ENCODE data around the gene CYP24A1. TPM values are rescaled to one million over a fixed set of nuclear protein-coding genes. Genes with fewer than 3 reads are reported as not detected.

The CYP24A1 gene
- total RNA-seq, 1 donor from 2014 or later = not detected

DNA sequence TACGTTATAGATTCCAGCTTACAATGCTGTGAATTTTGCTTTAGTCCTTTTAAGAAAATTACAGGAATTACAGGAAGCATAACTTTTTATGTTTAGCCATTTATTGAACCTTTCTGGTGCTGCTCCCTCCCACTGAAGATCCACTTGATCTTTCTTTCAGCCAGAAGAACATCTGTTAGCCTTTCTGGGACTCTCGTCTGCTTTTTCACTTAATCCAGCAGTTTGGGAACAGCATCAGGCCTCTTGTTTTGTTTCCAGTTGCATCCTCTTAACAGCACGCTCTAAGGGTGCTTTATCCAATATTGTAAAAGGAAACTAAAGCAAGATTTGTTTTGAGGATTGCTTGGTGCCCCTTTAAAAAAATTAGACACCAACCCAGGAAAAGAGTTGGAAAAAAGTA is 10.3 kb upstream of the CYP24A1 start:
- intact Hi-C loops (cut with DNase I) = no loop called here
- no peak for ATAC-seq (ENCODE audit: poor library complexity)
- no peak for DNase-seq

GRCh38 chr20:54180931-54181330 is 7.1 kb upstream of the CYP24A1 start:
- ATAC-seq (ENCODE audit: poor library complexity) (no peak), DNase-seq (no peak)
- intact Hi-C loops (cut with DNase I) = no loop called here

DNA sequence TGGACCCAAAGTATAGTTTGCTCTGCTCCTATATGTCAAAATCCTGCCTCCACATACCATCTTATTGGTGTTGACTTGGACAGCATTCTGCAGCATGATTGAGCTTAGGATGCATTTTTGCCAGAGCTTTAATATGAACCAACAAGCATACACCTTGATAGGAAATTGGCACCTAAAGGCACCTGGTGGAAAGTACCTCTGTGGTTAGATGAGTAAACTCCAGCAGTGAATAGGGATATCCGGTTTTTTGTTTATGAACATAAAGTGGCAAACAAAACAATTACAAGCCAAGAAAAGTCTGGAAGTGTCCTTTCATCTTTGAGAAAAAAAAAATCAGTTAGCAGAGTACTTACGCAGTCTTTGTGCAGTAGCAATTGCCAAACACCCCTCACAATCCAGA is 6.2 kb upstream of the CYP24A1 start:
- ATAC-seq (ENCODE audit: poor library complexity) (no peak), DNase-seq (no peak)
- intact Hi-C loops (cut with DNase I) = no loop called here

- ATAC-seq (ENCODE audit: poor library complexity) (no peak), DNase-seq (no peak)
- intact Hi-C loops (cut with DNase I) = no loop called here
Observed at GRCh38 chr20:54178256-54178655, 4.5 kb upstream of the CYP24A1 start.

GRCh38 chr20:54177378-54177777 is 3.6 kb upstream of the CYP24A1 start:
- intact Hi-C loops (cut with DNase I) = no loop called here
- ATAC-seq (ENCODE audit: poor library complexity) (no peak), DNase-seq (no peak)

- intact Hi-C loops (cut with DNase I) = no loop called here
- no peak for DNase-seq
- no peak for ATAC-seq (ENCODE audit: poor library complexity)
Observed at GRCh38 chr20:54176610-54177009, 2.8 kb upstream of the CYP24A1 start.

DNA sequence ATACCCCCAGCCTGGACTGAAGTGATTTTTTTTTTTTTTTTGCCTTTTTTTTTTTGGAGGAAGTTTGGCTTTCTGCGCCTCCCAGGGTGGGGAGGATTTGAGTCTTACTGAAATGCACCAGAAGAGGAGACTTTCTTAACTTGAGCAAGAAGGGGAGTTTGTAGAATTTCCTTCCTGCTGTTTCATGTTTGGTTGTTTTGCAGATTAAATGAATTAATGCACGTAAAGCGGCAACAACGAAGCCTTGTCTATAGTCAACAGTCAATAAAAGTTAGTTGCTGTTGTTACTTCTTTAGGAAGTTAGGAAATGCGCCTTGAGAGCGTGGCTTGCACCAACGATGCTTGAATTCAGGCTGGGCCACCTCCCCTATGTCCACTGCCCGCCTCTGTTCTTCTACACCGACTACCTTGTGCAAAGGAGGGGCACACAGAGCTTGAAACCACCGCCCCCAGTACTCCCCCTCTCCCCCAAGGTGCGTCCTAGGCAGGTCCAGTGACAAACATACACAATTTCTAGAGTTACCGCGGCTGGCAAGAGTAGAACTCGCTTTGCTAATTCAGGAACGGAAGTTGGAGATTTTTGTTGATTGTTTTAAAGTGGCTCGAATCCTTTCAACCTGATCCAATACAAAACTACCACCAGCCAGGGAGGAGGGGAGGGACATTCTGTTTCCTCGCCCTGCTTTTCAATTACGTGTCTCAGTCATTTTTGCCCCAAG is 830 bp upstream of the CYP24A1 start:
- DNase-seq (no peak), ATAC-seq (ENCODE audit: poor library complexity) (no peak)
- intact Hi-C loops (cut with DNase I) = no loop called here

DNA sequence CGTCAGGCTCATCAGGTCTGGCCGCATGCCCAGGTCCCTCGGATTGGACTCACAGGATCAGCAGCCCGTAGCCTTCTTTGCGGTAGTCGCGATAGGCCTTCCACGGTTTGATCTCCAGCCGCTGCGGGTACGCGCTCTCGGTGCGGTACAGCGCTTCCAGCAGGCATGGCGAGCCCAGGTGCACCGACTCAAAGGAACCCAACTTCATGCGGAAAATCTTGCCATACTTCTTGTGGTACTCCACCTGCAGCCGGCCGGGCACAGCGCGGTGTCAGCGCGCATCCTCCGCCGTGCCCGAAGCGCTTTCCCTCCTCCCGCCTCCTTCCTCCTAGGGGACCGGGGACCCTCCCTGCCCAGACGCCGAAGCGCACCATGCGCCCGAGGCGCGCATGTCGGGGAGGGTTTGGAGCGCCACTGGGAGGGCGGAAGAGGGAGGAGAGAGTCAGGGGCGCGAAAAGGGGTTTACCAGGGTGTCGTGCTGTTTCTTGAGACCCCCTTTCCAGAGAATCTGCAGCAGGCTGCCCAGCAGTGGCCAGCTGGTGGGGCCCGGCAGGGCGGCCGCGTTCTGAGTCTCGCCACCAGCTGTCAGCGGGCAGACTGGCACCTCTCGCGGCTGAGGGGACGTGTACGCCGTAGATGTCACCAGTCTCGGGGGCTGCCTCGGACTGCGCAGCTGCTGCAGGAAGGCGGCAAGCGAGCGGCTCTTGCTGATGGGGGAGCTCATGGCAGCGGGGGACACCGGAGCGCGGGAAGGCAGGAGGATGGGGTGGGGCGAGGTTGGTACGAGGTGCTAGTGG is 732 bp downstream of the CYP24A1 start:
- no peak for DNase-seq
- no peak for ATAC-seq (ENCODE audit: poor library complexity)

GRCh38 chr20:54172532-54172855 is 1.3 kb downstream of the CYP24A1 start:
- ATAC-seq (ENCODE audit: poor library complexity) = no peak
- DNase-seq = no peak
- intact Hi-C loops (cut with DNase I) = no loop called here

More for the DNA sequence above, 732 bp downstream of the CYP24A1 start:
- intact Hi-C loops (cut with DNase I) = no loop called here

GRCh38 chr20:54170963-54171362 is 2.8 kb downstream of the CYP24A1 start:
- DNase-seq (no peak), ATAC-seq (ENCODE audit: poor library complexity) (no peak)
- intact Hi-C loops (cut with DNase I) = no loop called here

GRCh38 chr20:54170026-54170471 is 3.7 kb downstream of the CYP24A1 start:
- ATAC-seq (ENCODE audit: poor library complexity) (no peak), DNase-seq (no peak)
- intact Hi-C loops (cut with DNase I) = no loop called here

- no peak for DNase-seq
- no peak for ATAC-seq (ENCODE audit: poor library complexity)
- intact Hi-C loops (cut with DNase I) = no loop called here
Observed at GRCh38 chr20:54168961-54169862, 4.6 kb downstream of the CYP24A1 start.

GRCh38 chr20:54167909-54168872 is 5.6 kb downstream of the CYP24A1 start:
- ATAC-seq (ENCODE audit: poor library complexity) (no peak), DNase-seq (no peak)
- intact Hi-C loops (cut with DNase I) = no loop called here

DNA sequence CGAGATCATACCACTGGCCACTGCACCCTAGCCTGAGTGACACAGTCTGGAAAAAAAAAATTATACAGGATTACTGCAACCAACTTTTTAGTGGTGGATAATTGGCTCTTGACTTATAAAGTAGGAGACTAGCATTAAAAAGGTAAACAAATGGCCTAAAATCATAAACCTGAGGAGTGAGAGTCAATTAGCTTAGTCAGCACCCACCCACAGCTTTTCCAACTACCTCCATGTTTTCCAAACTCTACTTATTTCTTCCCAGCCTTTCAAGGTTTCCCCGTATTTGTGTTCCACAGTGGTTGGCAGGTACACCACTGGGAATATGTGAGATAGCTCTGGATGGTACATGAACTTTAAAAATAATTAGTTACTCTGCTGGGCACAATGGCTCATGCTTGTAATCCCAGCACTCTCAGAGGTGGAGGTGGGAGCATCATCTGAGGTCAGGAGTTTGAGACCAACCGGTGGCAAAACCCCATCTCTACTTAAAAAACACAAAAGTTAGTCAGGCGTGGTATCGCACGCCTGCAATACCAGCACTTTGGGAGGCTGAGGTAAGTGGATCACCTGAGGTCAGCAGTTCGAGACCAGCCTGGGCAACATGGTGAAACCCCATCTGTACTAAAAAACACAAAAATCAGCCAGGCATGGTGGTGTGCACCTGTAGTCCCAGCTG is 6.7 kb downstream of the CYP24A1 start:
- DNase-seq (no peak), ATAC-seq (ENCODE audit: poor library complexity) (no peak)
- intact Hi-C loops (cut with DNase I) = no loop called here

- ATAC-seq (ENCODE audit: poor library complexity) = no peak
- intact Hi-C loops (cut with DNase I) = no loop called here
- no peak for DNase-seq
Observed at GRCh38 chr20:54165803-54166202, 8.0 kb downstream of the CYP24A1 start.

- no peak for ATAC-seq (ENCODE audit: poor library complexity)
- no peak for DNase-seq
- intact Hi-C loops (cut with DNase I) = no loop called here
Observed at GRCh38 chr20:54165014-54165413, 8.8 kb downstream of the CYP24A1 start.

DNA sequence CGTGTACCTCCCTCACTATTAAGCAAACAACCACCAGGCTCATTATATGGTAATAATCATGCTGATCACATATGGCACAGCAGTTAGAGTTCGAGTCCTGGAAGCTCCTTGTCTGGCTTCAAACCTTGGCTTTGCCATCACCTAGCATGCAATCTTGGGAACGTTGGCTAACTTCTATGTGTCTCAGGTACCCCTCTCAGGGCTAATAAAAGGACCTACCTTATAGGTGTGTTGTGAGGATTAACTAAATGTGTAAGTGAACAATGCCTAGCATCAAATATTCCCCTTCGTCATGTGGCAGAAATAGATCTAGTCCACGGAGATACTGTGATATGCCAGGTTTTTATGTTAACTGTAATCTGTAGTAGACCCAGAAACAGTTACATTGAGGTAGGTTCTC is 10.4 kb downstream of the CYP24A1 start:
- intact Hi-C loops (cut with DNase I) = no loop called here
- ATAC-seq (ENCODE audit: poor library complexity) (no peak), DNase-seq (no peak)
